HFFc6 (cell line): ENCODE results near the gene CXorf58. TPM values are rescaled to one million over a fixed set of nuclear protein-coding genes. Genes with fewer than 3 reads are reported as not detected.

Experiments used
- DNase-seq: peaks from one replicate; pipeline ENCODE4 v3.0.0-alpha.2; 2018
- H3K27ac Mint-ChIP-seq: 2 replicates; pipeline ENCODE4 v1.8.0; 2020; ENCODE audit warnings: mild to moderate bottlenecking, mixed read lengths
- H3K27me3 Mint-ChIP-seq: 2 replicates; pipeline ENCODE4 v1.8.0; 2021; ENCODE audit warnings: mild to moderate bottlenecking, moderate library complexity, mixed read lengths; ENCODE audit not compliant: insufficient read depth
- H3K36me3 Mint-ChIP-seq: 2 replicates; pipeline ENCODE4 v1.8.0; 2021; ENCODE audit warnings: low read depth, mixed read lengths
- H3K4me1 Mint-ChIP-seq: 2 replicates; pipeline ENCODE4 v1.8.0; 2020; ENCODE audit warnings: low read depth, mixed read lengths
- H3K4me3 Mint-ChIP-seq: 2 replicates; pipeline ENCODE4 v1.8.0; 2020; ENCODE audit warnings: mild to moderate bottlenecking, moderate library complexity, mixed read lengths
- H3K9me3 Mint-ChIP-seq: 2 replicates; pipeline ENCODE4 v1.8.0; 2020; ENCODE audit warnings: mild to moderate bottlenecking, mixed read lengths
- total RNA-seq, 6 experiments: library from RNA; stranded (reverse); fragmentation: NEBNext Ultra II Directional; extraction: Animal tissue kit (Norgen Biotek cat#: 25700); gene quantifications; 2 replicates in 1 of 6; 3 replicates in 5 of 6; pipeline ENCODE4 v1.2.3, GENCODE V29; 2021
- TF ChIP-seq, protein P1 (sequence below): fragments of 200-600 bp; sonication (generic); IDR thresholded peaks from 2 replicates; pipeline ENCODE4 v1.5.0; 2021; ENCODE audit warnings: antibody characterized with exemption, mild to moderate bottlenecking

CXorf58 gene
- total RNA-seq, 6 experiments from 2014 or later: not detected

DNA sequence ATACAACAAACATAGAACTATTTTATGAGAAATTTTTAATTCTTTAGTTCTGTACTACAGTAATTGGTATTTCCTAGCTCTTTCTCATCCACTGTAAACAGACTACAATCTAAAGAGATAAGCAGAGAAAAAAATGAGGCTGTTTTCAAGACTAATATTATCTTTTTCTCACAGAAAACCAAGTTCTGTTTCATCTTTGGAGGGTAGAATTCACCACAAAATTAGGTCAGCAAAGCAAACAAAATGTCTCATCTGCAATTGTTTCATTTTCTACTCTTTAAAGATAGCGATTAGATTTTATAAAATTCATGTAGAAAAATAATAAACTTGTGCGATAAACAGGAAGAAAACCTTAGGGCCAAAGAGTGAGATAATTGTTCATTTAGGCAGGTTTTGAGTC lies 10.8 kb upstream of the CXorf58 start:
- no peaks in the 10 kb centered on the region for H3K27me3 Mint-ChIP-seq
- peaks cover 10% of the 10 kb centered on the region for H3K4me1 Mint-ChIP-seq
- TF ChIP-seq, protein P1, sequence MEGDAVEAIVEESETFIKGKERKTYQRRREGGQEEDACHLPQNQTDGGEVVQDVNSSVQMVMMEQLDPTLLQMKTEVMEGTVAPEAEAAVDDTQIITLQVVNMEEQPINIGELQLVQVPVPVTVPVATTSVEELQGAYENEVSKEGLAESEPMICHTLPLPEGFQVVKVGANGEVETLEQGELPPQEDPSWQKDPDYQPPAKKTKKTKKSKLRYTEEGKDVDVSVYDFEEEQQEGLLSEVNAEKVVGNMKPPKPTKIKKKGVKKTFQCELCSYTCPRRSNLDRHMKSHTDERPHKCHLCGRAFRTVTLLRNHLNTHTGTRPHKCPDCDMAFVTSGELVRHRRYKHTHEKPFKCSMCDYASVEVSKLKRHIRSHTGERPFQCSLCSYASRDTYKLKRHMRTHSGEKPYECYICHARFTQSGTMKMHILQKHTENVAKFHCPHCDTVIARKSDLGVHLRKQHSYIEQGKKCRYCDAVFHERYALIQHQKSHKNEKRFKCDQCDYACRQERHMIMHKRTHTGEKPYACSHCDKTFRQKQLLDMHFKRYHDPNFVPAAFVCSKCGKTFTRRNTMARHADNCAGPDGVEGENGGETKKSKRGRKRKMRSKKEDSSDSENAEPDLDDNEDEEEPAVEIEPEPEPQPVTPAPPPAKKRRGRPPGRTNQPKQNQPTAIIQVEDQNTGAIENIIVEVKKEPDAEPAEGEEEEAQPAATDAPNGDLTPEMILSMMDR: no peak
- no peaks in the 10 kb centered on the region for H3K9me3 Mint-ChIP-seq
- no peak for DNase-seq
- no peak overlapping the region for H3K27ac Mint-ChIP-seq
- no peaks in the 10 kb centered on the region for H3K36me3 Mint-ChIP-seq
- no peak overlapping the region for H3K4me3 Mint-ChIP-seq

DNA sequence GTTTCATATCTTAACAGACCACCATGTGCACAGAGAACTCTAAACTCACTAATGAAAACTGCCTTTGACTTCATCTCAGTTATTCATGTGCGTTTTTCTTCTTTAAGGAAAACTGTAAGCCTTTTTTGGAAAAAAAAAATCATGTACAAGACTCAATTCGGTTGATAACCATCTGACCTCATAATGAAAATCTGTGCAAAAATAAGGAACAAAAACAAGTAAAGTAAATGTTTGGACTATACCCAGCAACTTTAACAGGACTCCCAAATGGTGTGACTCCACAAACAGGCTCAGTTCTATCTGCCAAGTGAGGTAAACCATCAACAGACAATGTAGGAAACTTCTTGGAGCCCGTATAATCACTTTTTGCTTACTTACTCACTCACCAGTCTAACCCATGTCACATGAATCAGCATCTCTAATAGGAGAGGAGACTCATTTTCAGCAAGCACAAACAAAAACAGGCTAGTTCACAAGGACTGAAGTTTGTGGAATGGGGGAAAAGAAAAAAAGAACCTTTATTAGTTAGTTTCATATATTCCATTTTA lies 9.3 kb upstream of the CXorf58 start:
- Mint-ChIP-seq H3K36me3 (no peaks in the 10 kb centered on the region), H3K4me3 (no peak overlapping the region; the same call in 1 of the 2 replicates), H3K9me3 (no peaks in the 10 kb centered on the region), H3K27ac (peak overlapping the region; percentile 67), H3K27me3 (no peaks in the 10 kb centered on the region), H3K4me1 (peaks cover 11% of the 10 kb centered on the region)
- DNase-seq: peak; percentile 53
- TF ChIP-seq, protein P1: no peak

DNA sequence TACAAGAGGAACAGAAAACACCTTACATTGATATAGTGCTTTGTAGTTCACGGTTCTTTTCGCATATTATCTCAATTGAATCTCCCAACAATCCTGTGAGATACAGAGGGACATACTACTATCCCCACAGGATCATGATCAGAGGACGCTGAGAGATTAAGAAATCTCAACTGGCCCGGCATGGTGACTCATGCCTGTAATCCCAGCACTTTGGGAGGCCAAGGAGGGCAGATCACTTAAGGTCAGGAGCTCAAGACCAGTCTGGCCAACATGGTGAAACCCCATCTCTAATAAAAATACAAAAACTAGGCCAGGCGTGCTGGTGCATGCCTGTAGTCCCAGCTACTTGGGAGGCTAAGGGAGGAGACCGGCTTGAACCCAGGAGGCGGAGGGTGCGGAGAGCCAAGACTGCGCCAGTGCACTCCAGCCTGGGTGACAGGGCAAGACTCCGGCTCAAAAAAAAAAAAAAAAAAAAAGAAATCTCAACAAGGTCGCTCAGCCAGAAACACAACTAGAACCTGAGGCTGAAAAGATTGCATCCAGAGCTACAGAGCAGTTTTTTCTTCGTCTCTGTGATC lies 7.5 kb upstream of the CXorf58 start:
- DNase-seq: no peak
- peak overlapping the region; percentile 38 for H3K27ac Mint-ChIP-seq
- peaks cover 19% of the 10 kb centered on the region for H3K4me1 Mint-ChIP-seq
- H3K36me3 Mint-ChIP-seq: no peaks in the 10 kb centered on the region
- no peak overlapping the region for H3K4me3 Mint-ChIP-seq
- no peaks in the 10 kb centered on the region for H3K27me3 Mint-ChIP-seq
- TF ChIP-seq, protein P1: no peak
- H3K9me3 Mint-ChIP-seq: no peaks in the 10 kb centered on the region

DNA sequence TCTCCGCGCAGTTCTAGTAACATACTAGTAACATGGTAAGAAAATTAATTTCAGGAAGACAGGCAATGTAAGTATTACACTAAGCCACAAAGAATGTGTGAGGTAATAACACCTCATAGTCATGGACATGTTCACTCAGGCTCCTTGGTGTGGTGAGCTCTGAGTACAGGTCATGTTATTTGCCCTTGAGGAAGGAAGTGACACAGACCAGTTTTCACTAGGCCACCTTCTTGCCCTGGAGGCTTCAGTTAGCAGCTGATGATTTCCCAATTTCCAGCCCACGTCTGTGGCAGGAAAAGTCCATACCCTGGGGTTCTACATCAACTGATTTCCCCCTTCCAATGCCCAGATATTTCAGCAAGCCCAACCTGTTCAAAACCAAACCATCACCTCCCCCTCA lies 6.7 kb upstream of the CXorf58 start:
- Mint-ChIP-seq H3K36me3 (no peaks in the 10 kb centered on the region), H3K27ac (no peak overlapping the region), H3K4me1 (peaks cover 19% of the 10 kb centered on the region), H3K27me3 (no peaks in the 10 kb centered on the region), H3K4me3 (no peak overlapping the region), H3K9me3 (no peaks in the 10 kb centered on the region)
- TF ChIP-seq, protein P1: no peak
- DNase-seq: peak; percentile 61

DNA sequence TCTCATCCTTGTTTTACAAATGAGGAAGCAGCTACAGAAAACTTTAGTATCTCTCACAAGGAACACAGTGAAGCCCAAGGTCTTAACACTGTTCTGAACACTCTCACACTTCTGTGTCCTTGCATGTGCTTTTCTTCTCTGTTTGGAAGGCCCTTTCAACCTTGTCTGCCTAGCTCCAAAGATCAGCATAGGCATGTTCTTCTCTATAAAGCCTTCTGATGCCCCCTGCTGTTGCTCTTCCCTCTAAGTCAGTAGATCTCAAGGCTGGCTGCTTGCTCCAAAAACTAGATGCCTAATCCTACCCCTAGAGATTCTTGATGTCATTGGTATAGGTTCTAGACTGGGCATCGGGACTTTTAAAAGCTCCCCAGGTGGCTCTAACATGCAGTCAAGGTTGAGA lies 6.0 kb upstream of the CXorf58 start:
- H3K27ac Mint-ChIP-seq: no peak overlapping the region
- no peaks in the 10 kb centered on the region for H3K36me3 Mint-ChIP-seq
- no peaks in the 10 kb centered on the region for H3K9me3 Mint-ChIP-seq
- H3K27me3 Mint-ChIP-seq: no peaks in the 10 kb centered on the region
- peaks cover 26% of the 10 kb centered on the region for H3K4me1 Mint-ChIP-seq
- TF ChIP-seq, protein P1: peak; percentile 35; the same call in 1 of the 2 replicates
- peak; percentile 47 for DNase-seq
- H3K4me3 Mint-ChIP-seq: no peak overlapping the region
